ENCODE results near the gene FABP2.

DNA sequence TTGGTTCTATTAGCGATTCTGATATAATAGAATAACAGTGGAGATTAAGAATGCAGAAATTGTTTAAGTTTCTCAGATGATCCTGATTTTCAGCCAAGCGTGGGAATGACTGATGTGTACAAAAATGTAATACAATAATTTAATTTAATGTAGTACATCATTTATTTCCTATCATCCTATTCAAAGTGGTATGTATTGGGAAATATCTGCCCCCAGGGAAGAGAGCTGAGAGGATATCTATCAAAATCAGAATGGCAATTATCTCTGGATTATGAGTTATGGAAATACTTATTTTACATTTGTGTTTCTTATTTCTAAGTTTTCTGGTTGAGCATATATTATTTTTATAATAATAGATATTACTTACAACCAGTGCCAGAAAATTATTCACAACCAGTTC is 3.9 kb downstream of the FABP2 start:
- TF ChIP-seq, protein P1, sequence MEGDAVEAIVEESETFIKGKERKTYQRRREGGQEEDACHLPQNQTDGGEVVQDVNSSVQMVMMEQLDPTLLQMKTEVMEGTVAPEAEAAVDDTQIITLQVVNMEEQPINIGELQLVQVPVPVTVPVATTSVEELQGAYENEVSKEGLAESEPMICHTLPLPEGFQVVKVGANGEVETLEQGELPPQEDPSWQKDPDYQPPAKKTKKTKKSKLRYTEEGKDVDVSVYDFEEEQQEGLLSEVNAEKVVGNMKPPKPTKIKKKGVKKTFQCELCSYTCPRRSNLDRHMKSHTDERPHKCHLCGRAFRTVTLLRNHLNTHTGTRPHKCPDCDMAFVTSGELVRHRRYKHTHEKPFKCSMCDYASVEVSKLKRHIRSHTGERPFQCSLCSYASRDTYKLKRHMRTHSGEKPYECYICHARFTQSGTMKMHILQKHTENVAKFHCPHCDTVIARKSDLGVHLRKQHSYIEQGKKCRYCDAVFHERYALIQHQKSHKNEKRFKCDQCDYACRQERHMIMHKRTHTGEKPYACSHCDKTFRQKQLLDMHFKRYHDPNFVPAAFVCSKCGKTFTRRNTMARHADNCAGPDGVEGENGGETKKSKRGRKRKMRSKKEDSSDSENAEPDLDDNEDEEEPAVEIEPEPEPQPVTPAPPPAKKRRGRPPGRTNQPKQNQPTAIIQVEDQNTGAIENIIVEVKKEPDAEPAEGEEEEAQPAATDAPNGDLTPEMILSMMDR (IDR thresholded peaks at IDR 0.05) = no peak
- TF ChIP-seq POLR2A (IDR thresholded peaks at IDR 0.05) (no peak), POLR2AphosphoS5 (IDR thresholded peaks at IDR 0.05) (no peak)

Measured in suprapubic skin (tissue), 4 donors.